Activated CD4-positive, alpha-beta memory T cell treated with anti-CD3 and anti-CD28 coated beads for 36 hours (primary cell): ENCODE data around the gene MTF1. TPM values are rescaled to one million over a fixed set of nuclear protein-coding genes. Genes with fewer than 3 reads are reported as not detected.

Source experiments
- CTCF ChIA-PET: fragments of 350-600 bp; sonication (Branson Sonifier 250); formaldehyde crosslinking; loops from one replicate; lab custom pipeline; 2021; ENCODE audit warnings: antibody characterized with exemption, inconsistent platforms; lab: Charles Lee
- POLR2A ChIA-PET: fragments of 350-600 bp; sonication (Branson Sonifier 250); formaldehyde crosslinking; loops from one replicate; lab custom pipeline; 2021; ENCODE audit warnings: antibody characterized with exemption; lab: Charles Lee
- DNase-seq: peaks from one replicate; pipeline ENCODE4 v3.0.0-alpha.2; 2020
- H3K27ac Mint-ChIP-seq: one replicate; pipeline ENCODE4 v1.8.0; 2021; ENCODE audit warnings: mixed read lengths
- H3K27me3 Mint-ChIP-seq: one replicate; pipeline ENCODE4 v1.8.0; 2021; ENCODE audit warnings: mixed read lengths
- H3K36me3 Mint-ChIP-seq: one replicate; pipeline ENCODE4 v1.8.0; 2021; ENCODE audit warnings: mixed read lengths
- H3K4me1 Mint-ChIP-seq: one replicate; pipeline ENCODE4 v1.8.0; 2021; ENCODE audit warnings: low read depth, mixed read lengths
- H3K4me3 Mint-ChIP-seq: one replicate; pipeline ENCODE4 v1.8.0; 2021; ENCODE audit warnings: mild to moderate bottlenecking, mixed read lengths
- H3K9me3 Mint-ChIP-seq: one replicate; pipeline ENCODE4 v1.8.0; 2021; ENCODE audit warnings: mixed read lengths
- intact Hi-C: fragments of 100-400 bp; cut with micrococcal nuclease; formaldehyde crosslinking; loops from one replicate; pipeline ENCODE4 v1.15.1; 2023
- total RNA-seq, 2 experiments: library from RNA; stranded (reverse); gene quantifications; one replicate each; pipeline ENCODE4 v1.2.3, GENCODE V29; 2021

The MTF1 gene
- total RNA-seq, 2 experiments from 2014 or later, result 21.1 to 22.8 TPM

DNA sequence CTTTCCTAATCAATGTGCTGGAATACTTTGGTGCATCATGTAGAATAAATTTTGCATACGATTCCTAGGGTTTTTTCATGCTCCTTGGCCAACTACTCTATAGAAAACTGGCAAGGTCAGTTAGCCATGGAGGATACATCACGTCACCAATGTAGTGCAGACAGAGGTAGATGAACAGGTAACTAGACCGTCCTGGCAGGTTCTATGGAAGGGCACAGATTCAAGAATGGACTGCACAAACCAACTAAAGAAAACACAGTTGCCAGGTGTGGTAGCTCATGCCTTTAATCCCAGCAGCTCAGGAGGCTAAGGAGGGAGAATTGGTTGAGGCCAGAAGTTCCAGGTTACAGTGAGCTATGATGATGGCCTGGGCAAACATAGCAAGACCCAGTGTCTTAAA, 9.9 kb downstream of the MTF1 start:
- Mint-ChIP-seq H3K27me3 (no peaks in the 10 kb centered on the region), H3K9me3 (no peaks in the 10 kb centered on the region), H3K27ac (no peak overlapping the region), H3K4me1 (peaks cover 44% of the 10 kb centered on the region), H3K36me3 (peaks cover 17% of the 10 kb centered on the region), H3K4me3 (no peak overlapping the region)
- intact Hi-C loops, result no loop called here
- POLR2A ChIA-PET, result no interaction called here
- no peak for DNase-seq
- CTCF ChIA-PET, result interaction anchor here (3.7 kb wide), 1 partner anchor 10 kb away, joined by 37 read pairs; the partner anchor contains the start of gene MTF1

DNA sequence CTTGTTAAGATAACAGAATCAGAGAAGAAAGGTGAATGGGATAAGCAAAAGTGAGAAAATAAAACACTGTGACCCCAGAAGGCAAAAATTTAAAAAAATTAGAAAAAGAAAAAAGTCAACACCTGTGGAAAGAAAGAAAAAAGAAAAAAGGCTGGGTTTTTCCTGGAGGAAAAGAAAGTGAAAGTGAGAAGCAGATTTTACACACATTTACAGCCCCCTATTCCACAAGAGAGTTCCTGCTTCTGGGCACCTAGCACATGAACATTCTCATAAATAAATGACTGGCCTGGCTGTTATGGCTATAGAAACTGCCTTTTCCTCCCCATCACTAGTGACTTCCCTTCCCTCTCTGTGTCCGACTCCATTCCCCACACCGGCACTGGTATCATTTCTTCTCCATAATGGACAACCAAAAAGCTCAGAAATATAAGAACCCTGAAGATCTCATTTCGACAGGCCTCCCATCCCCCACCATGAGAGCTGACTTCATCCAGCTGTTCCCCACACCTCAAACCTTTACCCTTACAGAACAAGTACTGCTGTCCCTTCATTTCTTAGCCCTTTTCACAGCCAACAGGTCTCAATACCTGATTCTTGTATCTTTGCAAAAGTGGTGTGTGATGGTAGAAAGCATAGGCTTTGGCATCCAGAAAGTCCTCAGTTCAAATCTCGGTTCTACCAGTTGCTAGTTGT, 12.6 kb downstream of the MTF1 start:
- no peaks in the 10 kb centered on the region for H3K9me3 Mint-ChIP-seq
- H3K36me3 Mint-ChIP-seq, result peaks cover 5% of the 10 kb centered on the region
- intact Hi-C loops, result no loop called here
- no peaks in the 10 kb centered on the region for H3K27me3 Mint-ChIP-seq
- H3K27ac Mint-ChIP-seq, result peak overlapping the region; percentile 39
- H3K4me1 Mint-ChIP-seq, result peaks cover 33% of the 10 kb centered on the region
- no peak for DNase-seq
- H3K4me3 Mint-ChIP-seq, result peak overlapping the region; percentile 28
- CTCF ChIA-PET, result interaction anchor here (1.0 kb wide), 1 partner anchor 13 kb away, joined by 4 read pairs; the partner anchor contains the start of gene MTF1
- POLR2A ChIA-PET, result no interaction called here

DNA sequence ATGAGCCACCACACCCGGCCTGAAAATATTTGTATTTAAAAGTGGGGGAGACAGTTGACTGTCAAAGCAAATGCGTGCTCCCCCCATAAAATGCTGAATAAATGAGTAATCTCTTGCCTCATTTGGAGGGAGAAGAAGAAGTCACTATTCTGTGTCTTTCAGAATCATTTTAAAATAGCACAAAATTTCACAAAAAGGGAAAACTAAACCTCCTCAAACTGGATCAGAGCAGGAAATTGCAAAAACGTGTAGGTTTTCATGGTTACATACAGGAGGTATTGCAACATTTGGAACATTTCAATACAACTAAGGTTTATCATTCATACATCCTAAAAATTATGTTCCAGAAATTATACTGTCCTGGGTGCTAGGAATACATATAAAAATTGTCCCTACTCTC, 13.6 kb downstream of the MTF1 start:
- Mint-ChIP-seq H3K36me3 (peaks cover 8% of the 10 kb centered on the region), H3K27me3 (no peaks in the 10 kb centered on the region), H3K27ac (no peak overlapping the region), H3K4me1 (peaks cover 33% of the 10 kb centered on the region), H3K4me3 (no peak overlapping the region), H3K9me3 (no peaks in the 10 kb centered on the region)
- intact Hi-C loops, result no loop called here
- ChIA-PET CTCF (no interaction called here), POLR2A (no interaction called here)
- DNase-seq, result no peak

DNA sequence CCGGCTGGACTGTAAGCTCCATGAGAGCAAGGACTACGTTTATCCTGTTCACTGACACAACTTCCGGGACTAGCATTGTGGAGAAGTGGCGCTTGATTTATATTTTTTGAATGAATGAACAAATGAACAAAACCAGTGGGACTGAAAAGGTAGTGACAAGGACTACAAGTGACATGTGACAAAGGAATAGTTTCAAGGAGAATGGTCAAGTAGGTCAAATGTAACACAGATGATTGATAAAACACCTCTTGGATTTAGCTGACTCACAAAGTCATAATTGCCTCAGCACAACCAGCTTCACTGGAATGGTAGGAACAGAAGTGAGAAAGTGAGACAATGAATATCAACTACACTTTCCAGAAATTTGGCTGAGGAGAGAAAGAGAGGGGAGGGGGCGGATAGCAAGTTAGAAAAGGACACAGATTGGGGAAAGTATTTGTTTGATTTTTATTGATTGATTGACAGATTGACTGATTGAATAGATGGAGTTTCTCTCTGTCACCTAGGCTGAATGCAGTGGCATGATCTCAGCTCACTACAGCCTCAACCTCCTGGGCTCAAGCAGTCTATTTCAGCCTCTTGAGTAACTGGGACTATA, 14.2 kb downstream of the MTF1 start:
- intact Hi-C loops, result no loop called here
- Mint-ChIP-seq H3K27ac (no peak overlapping the region), H3K4me3 (no peak overlapping the region), H3K27me3 (no peaks in the 10 kb centered on the region), H3K9me3 (no peaks in the 10 kb centered on the region), H3K4me1 (peaks cover 33% of the 10 kb centered on the region), H3K36me3 (peaks cover 8% of the 10 kb centered on the region)
- DNase-seq, result no peak
- ChIA-PET POLR2A (no interaction called here), CTCF (no interaction called here)

- H3K27ac Mint-ChIP-seq, result no peak overlapping the region
These were observed 14.9 kb downstream of the MTF1 start for GRCh38 chr1:37844536-37844935.

DNA sequence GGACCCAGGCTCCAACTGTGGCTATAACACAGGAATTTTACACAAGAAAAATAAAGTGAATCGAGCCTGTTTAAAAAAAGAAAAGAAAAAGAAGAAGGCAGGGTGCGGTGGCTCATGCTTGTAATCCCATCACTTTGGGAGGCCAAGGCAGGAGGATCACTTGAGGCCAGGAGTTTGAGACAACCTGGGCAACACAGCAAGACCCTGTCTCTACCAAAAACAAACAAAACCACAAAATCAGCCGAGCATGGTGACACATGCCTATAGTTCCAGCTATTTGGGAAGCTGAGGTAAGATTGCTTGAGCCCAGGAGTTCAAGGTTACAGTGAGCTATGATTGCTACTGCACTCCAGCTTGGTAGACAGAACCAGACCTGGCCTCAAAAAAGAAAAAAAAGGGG, 17.7 kb downstream of the MTF1 start:
- Mint-ChIP-seq H3K27ac (no peak overlapping the region), H3K4me1 (peaks cover 22% of the 10 kb centered on the region), H3K27me3 (no peaks in the 10 kb centered on the region), H3K9me3 (no peaks in the 10 kb centered on the region), H3K36me3 (peaks cover 7% of the 10 kb centered on the region), H3K4me3 (no peak overlapping the region)
- intact Hi-C loops, result no loop called here
- no peak for DNase-seq
- ChIA-PET POLR2A (interaction anchor here (1.2 kb wide), 1 partner anchor 13 kb away, joined by 3 read pairs; no protein-coding TSS in a partner anchor), CTCF (interaction anchor here (1.4 kb wide), 1 partner anchor 18 kb away, joined by 3 read pairs; no protein-coding TSS in a partner anchor)

More at GRCh38 chr1:37844536-37844935, 14.9 kb downstream of the MTF1 start:
- POLR2A ChIA-PET, result interaction anchor here (0.5 kb wide), 1 partner anchor 58 kb away, joined by 3 read pairs; no protein-coding TSS in a partner anchor
- CTCF ChIA-PET, result no interaction called here
- peaks cover 33% of the 10 kb centered on the region for H3K4me1 Mint-ChIP-seq
- H3K36me3 Mint-ChIP-seq, result peaks cover 8% of the 10 kb centered on the region
- no peak overlapping the region for H3K4me3 Mint-ChIP-seq
- no peaks in the 10 kb centered on the region for H3K9me3 Mint-ChIP-seq
- H3K27me3 Mint-ChIP-seq, result no peaks in the 10 kb centered on the region
- intact Hi-C loops, result no loop called here
- no peak for DNase-seq

DNA sequence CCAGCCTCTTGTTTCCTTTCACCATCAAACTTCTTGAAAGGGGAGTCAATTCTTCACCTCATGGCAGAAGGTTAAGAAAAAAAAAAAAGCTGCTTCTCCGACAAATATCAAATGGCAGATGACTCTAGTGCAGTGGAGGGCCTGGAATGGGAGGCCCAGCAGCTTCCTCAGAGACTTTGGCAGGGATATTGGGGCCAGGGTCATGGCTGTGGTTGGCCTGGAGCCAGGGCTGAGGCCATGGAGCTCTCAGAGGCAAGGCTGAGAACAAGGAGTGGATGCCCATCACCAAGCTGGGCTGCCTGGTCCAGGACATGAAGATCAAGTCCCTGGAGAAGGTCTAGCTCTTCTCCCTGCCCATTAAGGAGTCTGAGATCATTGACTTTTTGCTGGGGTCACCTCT, 18.7 kb downstream of the MTF1 start:
- Mint-ChIP-seq H3K9me3 (no peaks in the 10 kb centered on the region), H3K4me1 (peaks cover 13% of the 10 kb centered on the region), H3K27ac (no peak overlapping the region), H3K27me3 (no peaks in the 10 kb centered on the region), H3K36me3 (peaks cover 11% of the 10 kb centered on the region), H3K4me3 (no peak overlapping the region)
- DNase-seq, result no peak
- intact Hi-C loops, result no loop called here
- CTCF ChIA-PET, result interaction anchor here (1.0 kb wide), 1 partner anchor 19 kb away, joined by 4 read pairs; the partner anchor contains the start of gene MTF1
- POLR2A ChIA-PET, result interaction anchor here (1.2 kb wide), 1 partner anchor 12 kb away, joined by 3 read pairs; no protein-coding TSS in a partner anchor

DNA sequence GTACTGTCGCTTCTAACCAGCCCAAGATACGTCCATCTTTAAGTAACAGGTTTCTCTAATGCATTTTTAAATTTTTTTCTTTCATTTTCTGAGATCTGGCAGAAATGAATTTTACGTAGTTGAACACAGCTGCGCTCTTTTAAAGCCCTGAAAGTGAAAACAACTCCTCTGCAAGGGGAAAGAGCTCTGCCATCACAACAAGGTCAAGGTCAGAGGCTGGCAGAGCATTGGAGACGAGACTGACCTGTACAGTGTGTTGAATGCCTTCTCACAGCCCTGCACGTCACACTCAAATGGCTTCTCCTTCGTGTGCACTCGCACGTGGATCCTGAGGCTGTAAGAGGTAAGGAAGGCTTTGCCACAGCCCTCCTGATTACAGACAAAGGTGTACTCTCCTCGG, 19.7 kb downstream of the MTF1 start:
- H3K36me3 Mint-ChIP-seq, result peaks cover 13% of the 10 kb centered on the region
- POLR2A ChIA-PET, result no interaction called here
- H3K9me3 Mint-ChIP-seq, result no peaks in the 10 kb centered on the region
- no peaks in the 10 kb centered on the region for H3K27me3 Mint-ChIP-seq
- peaks cover 2% of the 10 kb centered on the region for H3K4me1 Mint-ChIP-seq
- no peak overlapping the region for H3K27ac Mint-ChIP-seq
- no peak overlapping the region for H3K4me3 Mint-ChIP-seq
- CTCF ChIA-PET, result interaction anchor here (0.7 kb wide), 1 partner anchor 8 kb away, joined by 3 read pairs; no protein-coding TSS in a partner anchor
- no peak for DNase-seq
- intact Hi-C loops, result no loop called here

DNA sequence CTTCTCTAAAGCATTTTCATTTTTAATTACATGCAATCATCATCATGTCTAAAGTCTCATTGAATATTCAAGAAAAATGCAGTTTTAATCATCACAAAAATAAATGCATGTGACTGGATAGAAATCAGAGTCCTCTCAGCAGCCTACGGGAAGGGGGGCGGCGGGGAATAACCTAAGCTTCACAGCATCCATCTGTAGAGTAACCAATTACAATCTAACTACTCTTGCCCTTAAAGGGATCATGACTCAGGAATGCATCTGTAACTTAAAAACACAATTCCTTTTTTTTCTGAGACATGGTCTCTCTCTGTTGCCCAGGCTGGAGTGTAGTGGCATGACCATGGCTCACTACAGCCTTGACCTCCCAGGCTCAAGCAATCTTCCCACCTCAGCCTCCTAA, 22.6 kb downstream of the MTF1 start:
- CTCF ChIA-PET, result no interaction called here
- Mint-ChIP-seq H3K36me3 (peaks cover 28% of the 10 kb centered on the region), H3K27ac (no peak overlapping the region), H3K9me3 (no peaks in the 10 kb centered on the region), H3K4me3 (no peak overlapping the region), H3K27me3 (no peaks in the 10 kb centered on the region), H3K4me1 (no peaks in the 10 kb centered on the region)
- POLR2A ChIA-PET, result no interaction called here
- no peak for DNase-seq
- intact Hi-C loops, result no loop called here

- Mint-ChIP-seq H3K4me1 (no peaks in the 10 kb centered on the region), H3K4me3 (no peak overlapping the region), H3K9me3 (no peaks in the 10 kb centered on the region), H3K36me3 (peaks cover 34% of the 10 kb centered on the region), H3K27ac (no peak overlapping the region), H3K27me3 (no peaks in the 10 kb centered on the region)
- intact Hi-C loops, result no loop called here
- POLR2A ChIA-PET, result no interaction called here
- CTCF ChIA-PET, result no interaction called here
- DNase-seq, result no peak
These were observed 27.6 kb downstream of the MTF1 start for GRCh38 chr1:37831809-37832208.

GRCh38 chr1:37831109-37831508, 28.3 kb downstream of the MTF1 start:
- ChIA-PET CTCF (interaction anchor here (1.1 kb wide), 1 partner anchor 1001 kb away, joined by 4 read pairs; no protein-coding TSS in a partner anchor), POLR2A (no interaction called here)
- H3K4me3 Mint-ChIP-seq, result no peak overlapping the region
- H3K27me3 Mint-ChIP-seq, result no peaks in the 10 kb centered on the region
- intact Hi-C loops, result no loop called here
- H3K27ac Mint-ChIP-seq, result no peak overlapping the region
- H3K36me3 Mint-ChIP-seq, result peaks cover 30% of the 10 kb centered on the region
- H3K9me3 Mint-ChIP-seq, result no peaks in the 10 kb centered on the region
- no peaks in the 10 kb centered on the region for H3K4me1 Mint-ChIP-seq
- no peak for DNase-seq

DNA sequence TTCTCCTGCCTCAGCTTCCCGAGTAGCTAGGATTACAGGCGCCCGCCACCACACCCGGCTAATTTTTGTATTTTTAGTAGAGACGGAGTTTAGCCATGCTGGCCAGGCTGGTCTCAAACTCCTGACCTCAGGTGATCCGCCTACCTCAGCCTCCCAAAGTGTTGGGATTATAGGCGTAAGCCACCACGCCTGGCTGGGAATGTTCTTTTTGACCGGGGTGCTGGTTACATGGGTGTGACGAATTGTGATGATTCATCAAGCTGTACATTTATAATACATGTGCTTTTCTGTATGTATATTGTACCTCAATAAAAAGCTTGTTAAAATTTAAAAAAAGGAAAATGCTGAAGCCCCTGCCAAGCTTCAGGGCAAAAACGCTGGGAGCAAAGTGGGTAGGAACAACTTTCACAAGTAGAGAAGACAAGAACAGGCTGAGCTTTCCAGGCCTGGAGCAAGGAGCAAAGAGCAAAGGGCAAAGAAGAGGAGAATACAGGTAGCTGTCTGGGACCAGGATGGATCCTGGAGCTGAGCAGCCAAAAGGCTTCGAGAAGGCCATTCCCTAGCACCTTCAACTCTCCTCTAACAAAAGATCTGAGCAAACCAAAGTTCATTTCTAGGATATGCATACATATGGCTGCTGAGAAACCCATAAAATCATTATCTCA, 30.9 kb downstream of the MTF1 start:
- ChIA-PET CTCF (no interaction called here), POLR2A (interaction anchor here (0.7 to 1.2 kb wide), 2 partner anchors 13 to 139 kb away, joined by 3 read pairs; no protein-coding TSS in a partner anchor)
- no peak overlapping the region for H3K4me3 Mint-ChIP-seq
- intact Hi-C loops, result no loop called here
- no peaks in the 10 kb centered on the region for H3K27me3 Mint-ChIP-seq
- DNase-seq, result no peak
- peaks cover 13% of the 10 kb centered on the region for H3K4me1 Mint-ChIP-seq
- H3K27ac Mint-ChIP-seq, result no peak overlapping the region
- H3K36me3 Mint-ChIP-seq, result peaks cover 30% of the 10 kb centered on the region
- no peaks in the 10 kb centered on the region for H3K9me3 Mint-ChIP-seq
